Activated T-cell treated with anti-CD3 and anti-CD28 coated beads, Interleukin-2, amount 50 U/mL, for 4 hours (primary cell): Measurements from ENCODE around the gene POLD2. TPM values are rescaled to one million over a fixed set of nuclear protein-coding genes. Genes with fewer than 3 reads are reported as not detected.
A peak's percentile ranks its signal among the peaks of the same experiment; 100 is the strongest.

Experiments
- ATAC-seq, 2 donors: fragments of 200-7000 bp; cut with Tn5 transposase; one replicate each; pipeline ENCODE4 v1.10.0; 2021
- DNase-seq: peaks from one replicate; pipeline ENCODE4 v3.0.0-alpha.2; 2020
- H3K27me3 Mint-ChIP-seq: one replicate; pipeline ENCODE4 v1.8.0; 2021; ENCODE audit warnings: low read depth, mixed read lengths
- H3K36me3 Mint-ChIP-seq: one replicate; pipeline ENCODE4 v1.8.0; 2022; ENCODE audit warnings: mixed read lengths; ENCODE audit not compliant: insufficient read depth
- H3K4me1 Mint-ChIP-seq: one replicate; pipeline ENCODE4 v1.8.0; 2021; ENCODE audit warnings: low read depth, mixed read lengths
- H3K4me3 Mint-ChIP-seq: one replicate; pipeline ENCODE4 v1.8.0; 2021; ENCODE audit warnings: mild to moderate bottlenecking, moderate library complexity, mixed read lengths
- H3K9me3 Mint-ChIP-seq: one replicate; pipeline ENCODE4 v1.8.0; 2021; ENCODE audit warnings: mixed read lengths
- total RNA-seq, 3 donors: library from RNA; stranded (reverse); gene quantifications; one replicate each; pipeline ENCODE4 v1.2.1, GENCODE V29; 2021

The POLD2 gene
- total RNA-seq, 3 donors from 2014 or later = 336 to 373 (median 346) TPM

DNA sequence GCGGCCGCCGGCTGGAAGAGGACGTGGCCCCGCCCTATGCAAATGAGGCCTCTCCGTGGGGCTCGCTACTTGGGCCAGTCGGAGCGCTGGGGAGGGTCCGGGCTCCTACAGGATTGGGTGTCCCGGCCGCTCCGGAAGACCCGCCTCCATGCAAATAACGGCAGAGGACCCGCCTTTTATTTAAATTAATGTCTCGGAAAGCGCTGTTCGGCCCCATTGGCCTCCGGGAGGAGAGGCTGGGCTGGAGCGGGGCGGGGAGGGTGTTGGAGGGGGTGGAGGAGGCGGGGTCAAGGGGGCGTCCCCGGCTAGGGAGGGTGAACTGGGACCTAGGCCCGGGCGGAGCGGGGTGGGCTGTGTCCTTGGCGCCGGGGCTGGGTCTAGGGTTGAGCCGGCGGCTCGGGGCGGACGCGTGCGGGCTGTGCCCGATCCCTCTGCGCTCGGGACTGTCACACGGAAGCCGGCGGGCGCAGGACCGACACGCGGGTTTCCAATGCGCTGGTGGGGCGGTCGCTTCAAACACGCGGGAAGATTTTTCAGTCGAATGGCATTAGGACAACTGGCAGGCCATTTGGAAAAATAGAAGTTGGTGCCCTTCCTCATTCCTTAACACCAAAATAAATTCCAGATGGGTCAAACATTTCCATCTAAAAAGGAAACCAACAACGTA, 40.7 kb downstream of the POLD2 start:
- DNase-seq (peak; percentile 97), ATAC-seq (peak; percentile 95 to 97)
- H3K4me1 Mint-ChIP-seq = peaks cover 35% of the 10 kb centered on the region
- no peaks in the 10 kb centered on the region for H3K9me3 Mint-ChIP-seq
- no peaks in the 10 kb centered on the region for H3K27me3 Mint-ChIP-seq
- H3K4me3 Mint-ChIP-seq = peak overlapping the region; percentile 91
- peaks cover 10% of the 10 kb centered on the region for H3K36me3 Mint-ChIP-seq

DNA sequence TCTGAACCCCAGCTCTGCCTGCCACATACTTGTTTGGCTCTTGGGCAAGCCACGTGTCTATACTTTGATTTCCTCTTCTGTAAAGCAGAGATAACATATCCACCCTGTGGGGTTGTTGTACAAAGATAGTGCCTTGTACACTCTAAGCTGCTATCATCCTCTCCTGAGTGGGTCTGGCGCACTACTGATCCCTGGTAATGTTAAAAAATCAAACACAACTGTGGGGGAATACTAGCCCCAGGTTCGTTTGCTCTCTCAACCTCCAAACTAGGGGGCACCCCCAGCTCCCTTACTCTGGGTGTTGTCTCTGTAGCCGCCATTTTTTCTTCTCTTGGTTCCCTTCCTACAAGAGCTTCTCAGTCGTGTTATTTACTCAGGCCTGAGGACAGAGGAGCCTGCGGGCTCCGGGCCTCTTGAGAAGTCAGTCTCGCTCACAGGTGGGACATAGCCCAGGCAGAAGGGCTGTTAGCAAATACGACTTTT, 42.0 kb downstream of the POLD2 start:
- H3K9me3 Mint-ChIP-seq = no peaks in the 10 kb centered on the region
- H3K36me3 Mint-ChIP-seq = peaks cover 11% of the 10 kb centered on the region
- H3K4me1 Mint-ChIP-seq = peaks cover 37% of the 10 kb centered on the region
- DNase-seq (no peak), ATAC-seq (no peak)
- no peaks in the 10 kb centered on the region for H3K27me3 Mint-ChIP-seq
- peak overlapping the region; percentile 91 for H3K4me3 Mint-ChIP-seq

DNA sequence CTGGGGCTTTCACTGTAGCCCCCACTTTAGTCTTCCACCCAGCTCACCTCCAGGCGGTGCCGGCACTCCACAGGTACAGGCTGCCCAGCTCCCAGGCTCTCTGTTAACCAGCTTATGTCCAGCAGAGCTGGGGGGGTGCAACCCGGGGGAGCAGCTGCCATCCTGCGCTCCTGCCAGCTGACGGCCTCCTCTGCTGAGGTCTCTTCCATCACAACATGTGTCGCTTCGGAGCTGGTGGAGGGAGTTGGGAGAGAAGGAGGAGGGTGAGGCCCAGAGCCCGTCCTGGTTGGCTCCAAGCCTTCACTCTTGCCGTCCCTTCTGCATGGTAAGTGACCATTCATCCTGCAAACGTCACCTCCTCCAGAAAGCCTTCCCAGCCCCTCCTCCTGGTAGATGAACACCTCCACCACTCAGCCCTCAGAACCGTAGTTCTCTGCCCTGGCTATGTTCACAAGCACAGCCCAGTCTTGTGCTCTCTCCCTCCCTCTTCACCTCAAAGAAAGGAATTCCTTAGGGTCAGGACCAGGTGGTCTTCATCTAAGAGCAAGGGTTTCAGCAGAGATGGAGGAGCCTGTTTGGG, 42.6 kb downstream of the POLD2 start:
- Mint-ChIP-seq H3K36me3 (peaks cover 11% of the 10 kb centered on the region), H3K4me3 (peak overlapping the region; percentile 91), H3K27me3 (no peaks in the 10 kb centered on the region), H3K4me1 (peaks cover 37% of the 10 kb centered on the region), H3K9me3 (no peaks in the 10 kb centered on the region)
- no peak for ATAC-seq
- no peak for DNase-seq

DNA sequence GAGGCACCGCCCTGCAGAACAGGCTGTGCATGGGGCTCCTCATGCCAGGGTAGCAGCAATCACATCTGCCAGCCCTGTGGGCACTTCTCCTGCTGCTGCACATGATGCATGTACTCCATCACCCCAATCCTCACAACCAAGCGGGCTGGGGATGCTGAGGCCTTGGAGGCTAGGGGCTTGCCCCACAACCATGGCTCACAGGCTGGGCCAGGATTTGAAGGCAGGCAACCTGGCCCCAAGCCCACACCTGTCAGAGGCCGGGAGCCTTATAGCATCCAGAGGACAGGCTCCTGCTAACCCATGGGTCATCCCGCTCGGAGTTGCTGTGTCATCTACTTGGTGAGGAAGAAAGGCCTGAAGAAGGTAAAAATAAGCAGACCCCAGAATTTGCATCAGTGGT, 43.2 kb downstream of the POLD2 start:
- no peaks in the 10 kb centered on the region for H3K9me3 Mint-ChIP-seq
- DNase-seq (no peak), ATAC-seq (no peak)
- H3K4me1 Mint-ChIP-seq = peaks cover 37% of the 10 kb centered on the region
- no peaks in the 10 kb centered on the region for H3K27me3 Mint-ChIP-seq
- peaks cover 11% of the 10 kb centered on the region for H3K36me3 Mint-ChIP-seq
- H3K4me3 Mint-ChIP-seq = no peak overlapping the region

DNA sequence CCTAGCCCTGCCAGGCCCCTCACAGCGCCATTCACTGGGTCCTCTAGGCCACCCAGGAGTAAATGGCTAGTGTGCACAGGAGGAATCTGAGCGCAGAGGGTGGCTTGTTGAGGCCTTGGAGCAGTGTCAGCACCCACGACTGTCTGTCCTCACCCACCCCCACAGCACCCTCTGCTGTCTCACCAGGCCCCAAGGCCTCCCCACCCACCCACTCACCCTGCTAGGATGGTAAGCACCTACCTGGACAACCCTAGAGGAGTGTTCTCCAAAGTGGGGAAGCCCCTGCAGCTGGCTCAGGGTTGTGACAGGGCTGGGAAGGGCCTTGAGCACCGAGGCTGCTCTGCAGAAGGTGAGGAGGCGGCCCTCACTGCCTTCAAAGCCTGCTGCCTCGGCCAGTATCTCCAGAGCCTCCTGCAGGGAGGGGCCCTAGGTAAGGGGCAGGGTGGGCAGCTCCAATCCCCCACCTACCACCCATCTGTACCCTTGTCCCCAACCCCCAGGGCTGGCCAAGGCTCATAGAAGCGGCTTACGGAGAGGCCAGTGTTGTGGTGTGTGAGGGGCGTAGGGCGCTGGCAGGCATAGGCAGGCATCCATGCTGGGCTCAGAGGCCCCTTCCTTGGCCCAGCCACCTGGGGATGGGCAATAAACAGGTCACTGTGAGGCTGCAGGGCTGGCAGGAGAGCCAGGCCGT, 43.9 kb downstream of the POLD2 start:
- H3K27me3 Mint-ChIP-seq = no peaks in the 10 kb centered on the region
- no peaks in the 10 kb centered on the region for H3K9me3 Mint-ChIP-seq
- peaks cover 11% of the 10 kb centered on the region for H3K36me3 Mint-ChIP-seq
- ATAC-seq (no peak), DNase-seq (no peak)
- H3K4me1 Mint-ChIP-seq = peaks cover 37% of the 10 kb centered on the region
- H3K4me3 Mint-ChIP-seq = no peak overlapping the region

DNA sequence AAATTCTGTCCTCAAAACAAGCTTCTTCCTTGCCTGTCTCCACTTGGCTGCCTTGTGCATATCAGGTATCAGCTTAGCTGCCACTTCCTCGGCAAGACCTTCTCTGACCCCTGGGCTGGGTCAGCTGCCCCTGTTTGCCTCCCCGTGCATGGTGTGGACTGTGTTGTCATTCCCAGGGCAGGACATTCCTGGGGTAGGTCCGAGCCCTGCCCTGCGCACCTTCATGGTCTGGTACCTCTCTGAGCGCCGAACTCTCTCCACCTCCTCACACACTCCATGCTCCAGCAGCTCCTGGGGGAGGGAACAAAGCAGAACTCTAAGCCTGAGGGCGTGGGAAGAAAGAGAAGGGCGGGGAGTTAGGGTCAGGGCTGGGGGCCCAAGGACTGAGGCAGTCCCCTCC, 44.8 kb downstream of the POLD2 start:
- no peak for ATAC-seq
- Mint-ChIP-seq H3K4me1 (peaks cover 33% of the 10 kb centered on the region), H3K4me3 (no peak overlapping the region), H3K9me3 (no peaks in the 10 kb centered on the region), H3K36me3 (peaks cover 11% of the 10 kb centered on the region), H3K27me3 (no peaks in the 10 kb centered on the region)
- DNase-seq = no peak

DNA sequence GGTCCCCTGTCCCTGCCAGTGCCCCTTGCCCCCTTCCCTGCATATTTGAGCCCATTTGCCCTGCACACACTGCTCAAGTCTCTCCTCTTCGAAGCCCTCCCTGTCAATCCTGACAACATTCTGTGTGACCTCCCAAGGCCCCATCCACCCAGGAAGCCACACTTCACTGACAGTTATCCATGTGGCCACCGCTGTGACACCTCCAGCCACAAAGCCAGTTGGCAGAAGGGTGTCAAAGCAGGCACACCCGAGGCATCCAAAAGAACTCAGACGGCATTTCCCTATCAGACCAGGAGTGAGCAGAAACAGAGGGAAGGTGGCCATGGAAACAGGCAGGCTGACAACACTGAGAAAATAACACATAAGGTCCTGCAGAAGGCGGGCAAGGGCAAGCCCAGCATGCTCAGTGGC, 45.7 kb downstream of the POLD2 start:
- H3K27me3 Mint-ChIP-seq = no peaks in the 10 kb centered on the region
- no peak for DNase-seq
- H3K4me1 Mint-ChIP-seq = peaks cover 27% of the 10 kb centered on the region
- H3K9me3 Mint-ChIP-seq = no peaks in the 10 kb centered on the region
- peaks cover 14% of the 10 kb centered on the region for H3K36me3 Mint-ChIP-seq
- no peak for ATAC-seq
- no peak overlapping the region for H3K4me3 Mint-ChIP-seq

DNA sequence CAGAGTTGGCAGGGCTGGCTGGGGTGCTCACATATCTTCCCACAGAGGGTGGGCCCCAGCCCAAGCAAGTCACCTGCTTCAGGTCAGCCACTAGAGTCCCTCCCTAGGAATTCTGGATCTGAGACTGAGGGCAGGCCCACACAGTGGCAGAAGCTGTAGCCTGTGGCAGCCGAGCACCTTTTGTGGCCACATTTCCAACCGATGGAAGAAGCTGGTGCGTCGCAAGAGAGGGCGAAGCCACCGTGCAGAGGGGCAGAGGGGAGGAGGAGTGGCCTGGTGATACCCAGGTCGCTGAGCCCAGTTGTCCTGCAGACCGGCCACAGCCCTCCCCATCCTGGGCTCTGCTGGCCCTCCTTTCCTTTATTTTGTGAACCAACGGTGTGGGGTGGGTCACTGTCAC, 46.3 kb downstream of the POLD2 start:
- H3K36me3 Mint-ChIP-seq = peaks cover 17% of the 10 kb centered on the region
- H3K4me1 Mint-ChIP-seq = peaks cover 27% of the 10 kb centered on the region
- no peak overlapping the region for H3K4me3 Mint-ChIP-seq
- no peaks in the 10 kb centered on the region for H3K27me3 Mint-ChIP-seq
- H3K9me3 Mint-ChIP-seq = no peaks in the 10 kb centered on the region
- DNase-seq (no peak), ATAC-seq (no peak)

DNA sequence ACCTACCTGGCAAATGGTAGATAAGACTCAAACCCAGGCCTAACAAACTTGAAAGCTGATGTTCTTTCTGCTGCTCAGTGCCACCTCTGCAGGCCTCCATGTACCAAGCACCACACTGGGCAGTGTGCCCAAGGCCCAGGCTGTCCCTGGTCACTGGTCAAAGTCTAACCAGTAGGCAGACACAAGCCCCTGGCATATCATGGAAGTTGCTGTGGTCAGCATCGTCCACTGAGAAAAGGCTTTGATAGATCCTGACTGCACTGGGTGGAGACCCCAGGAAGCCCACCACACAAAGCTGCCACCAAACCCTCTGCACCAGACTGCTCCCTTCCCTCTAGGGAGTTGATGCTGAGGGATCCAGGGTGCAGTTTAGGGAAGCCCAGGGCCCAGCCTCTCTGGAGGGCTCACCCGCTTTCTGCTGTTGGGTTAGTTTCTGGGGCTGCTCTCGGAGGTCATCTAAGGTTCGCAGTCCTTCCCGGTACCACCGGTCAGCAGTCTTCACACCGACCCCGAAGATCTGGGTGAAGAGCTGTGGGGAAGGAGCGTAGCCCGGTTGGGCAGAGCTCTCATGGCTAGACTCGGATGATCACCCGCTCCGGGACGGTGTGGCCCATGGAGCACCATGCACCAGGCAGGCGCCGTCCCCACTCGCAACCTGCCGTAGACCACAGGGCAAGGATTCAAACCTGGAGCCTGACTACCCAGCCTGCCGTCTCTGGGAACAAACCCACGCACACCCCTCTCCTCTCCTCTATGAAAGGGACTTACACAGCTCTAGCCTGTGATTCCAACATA, 47.0 kb downstream of the POLD2 start:
- Mint-ChIP-seq H3K4me1 (peaks cover 22% of the 10 kb centered on the region), H3K36me3 (peaks cover 20% of the 10 kb centered on the region), H3K27me3 (no peaks in the 10 kb centered on the region), H3K4me3 (no peak overlapping the region), H3K9me3 (no peaks in the 10 kb centered on the region)
- ATAC-seq = no peak
- DNase-seq = no peak

DNA sequence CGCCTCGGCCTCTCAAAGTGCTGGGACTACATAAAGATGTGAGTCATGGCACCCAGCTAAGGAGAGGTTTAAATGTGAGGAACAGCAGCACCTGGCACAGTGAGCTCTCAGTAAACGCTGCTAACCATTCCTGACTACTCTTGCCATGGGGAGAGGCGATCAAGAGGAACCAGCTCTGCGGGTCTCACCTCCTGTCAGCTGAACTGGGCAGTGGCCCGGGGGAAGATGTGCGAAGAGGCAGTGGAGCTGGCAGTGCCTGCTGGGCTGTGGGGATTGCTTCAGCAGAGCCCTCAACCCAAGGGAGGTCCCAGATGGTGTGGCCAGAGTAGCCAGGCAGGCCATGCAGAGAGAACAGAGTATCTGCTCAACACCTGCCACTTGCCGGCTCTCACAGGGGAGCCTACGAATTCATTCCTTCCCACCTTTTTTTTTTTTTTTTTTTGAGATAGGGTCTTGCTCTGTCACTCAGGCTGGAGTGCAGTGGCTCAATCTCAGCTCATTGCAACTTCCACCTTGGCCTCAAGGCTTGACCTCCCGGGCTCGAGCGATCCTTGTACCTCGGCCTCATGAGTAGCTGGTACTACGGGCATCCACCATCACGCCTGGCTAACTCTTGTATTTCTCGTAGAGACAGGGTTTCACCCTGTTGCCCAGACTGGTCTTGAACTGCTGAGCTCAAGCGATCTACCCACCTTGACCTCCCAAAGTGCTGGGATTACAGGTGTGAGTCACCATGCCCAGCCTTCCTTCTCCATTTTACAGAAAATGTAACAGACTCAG, 47.9 kb downstream of the POLD2 start:
- DNase-seq (no peak), ATAC-seq (no peak)
- Mint-ChIP-seq H3K27me3 (no peaks in the 10 kb centered on the region), H3K9me3 (no peaks in the 10 kb centered on the region), H3K36me3 (peaks cover 18% of the 10 kb centered on the region), H3K4me1 (peaks cover 15% of the 10 kb centered on the region), H3K4me3 (no peak overlapping the region)

DNA sequence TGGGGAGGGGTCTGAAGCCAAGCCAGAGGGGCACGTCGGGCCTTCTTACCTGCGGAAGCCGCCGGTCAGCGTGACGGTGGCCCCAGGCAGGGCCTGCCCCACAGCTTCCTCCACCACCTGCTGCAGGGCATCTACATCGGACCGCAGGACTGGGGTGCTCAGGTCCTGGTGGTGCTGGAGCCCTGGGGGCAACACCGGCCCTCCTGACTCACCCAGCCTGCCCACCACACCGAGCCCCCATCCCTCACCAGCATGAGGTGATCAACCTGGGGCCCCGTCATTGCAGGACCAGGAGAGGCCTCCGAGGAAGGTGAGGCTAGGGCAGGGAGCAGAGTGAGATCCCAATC, 49.0 kb downstream of the POLD2 start:
- Mint-ChIP-seq H3K4me1 (peaks cover 10% of the 10 kb centered on the region), H3K9me3 (no peaks in the 10 kb centered on the region), H3K4me3 (no peak overlapping the region), H3K27me3 (no peaks in the 10 kb centered on the region), H3K36me3 (peaks cover 18% of the 10 kb centered on the region)
- DNase-seq = no peak
- ATAC-seq = no peak

DNA sequence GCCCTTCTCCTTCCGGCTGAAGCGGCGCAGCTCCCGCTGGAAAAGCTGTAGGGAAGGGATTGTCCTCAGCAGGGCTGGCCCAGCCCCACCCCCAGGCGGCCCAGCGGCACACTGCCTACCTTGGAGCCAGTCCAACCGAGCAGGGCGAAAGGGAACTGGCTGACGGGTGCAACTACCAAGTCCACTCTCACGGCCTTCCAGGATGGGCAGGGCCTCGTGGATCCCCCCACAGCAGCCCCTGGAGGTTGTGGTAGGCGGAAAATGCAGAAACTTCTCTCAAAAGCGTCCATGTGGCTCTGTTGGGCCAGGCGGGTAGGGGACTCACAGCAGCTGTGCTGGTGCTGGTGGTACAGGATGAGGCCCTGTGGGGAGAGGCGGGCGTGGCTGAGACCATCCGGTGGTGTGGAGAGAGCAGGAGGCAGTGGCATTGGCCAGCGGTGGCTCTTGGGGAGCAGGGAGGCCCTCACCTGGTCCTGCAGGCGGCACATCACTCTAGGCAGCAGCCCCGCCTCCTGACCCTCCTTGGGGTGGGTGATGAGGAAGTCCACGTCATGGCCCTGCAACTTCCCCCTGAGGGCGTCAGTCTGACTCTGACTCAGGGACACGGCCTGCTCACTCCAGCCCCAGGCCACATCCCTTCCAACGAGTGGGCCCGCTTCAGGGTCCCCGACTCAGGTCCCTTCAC, 49.5 kb downstream of the POLD2 start:
- Mint-ChIP-seq H3K4me1 (peaks cover 10% of the 10 kb centered on the region), H3K9me3 (no peaks in the 10 kb centered on the region), H3K4me3 (no peak overlapping the region), H3K36me3 (peaks cover 18% of the 10 kb centered on the region), H3K27me3 (no peaks in the 10 kb centered on the region)
- peak; percentile 82 to 88 for ATAC-seq
- peak; percentile 42 for DNase-seq

DNA sequence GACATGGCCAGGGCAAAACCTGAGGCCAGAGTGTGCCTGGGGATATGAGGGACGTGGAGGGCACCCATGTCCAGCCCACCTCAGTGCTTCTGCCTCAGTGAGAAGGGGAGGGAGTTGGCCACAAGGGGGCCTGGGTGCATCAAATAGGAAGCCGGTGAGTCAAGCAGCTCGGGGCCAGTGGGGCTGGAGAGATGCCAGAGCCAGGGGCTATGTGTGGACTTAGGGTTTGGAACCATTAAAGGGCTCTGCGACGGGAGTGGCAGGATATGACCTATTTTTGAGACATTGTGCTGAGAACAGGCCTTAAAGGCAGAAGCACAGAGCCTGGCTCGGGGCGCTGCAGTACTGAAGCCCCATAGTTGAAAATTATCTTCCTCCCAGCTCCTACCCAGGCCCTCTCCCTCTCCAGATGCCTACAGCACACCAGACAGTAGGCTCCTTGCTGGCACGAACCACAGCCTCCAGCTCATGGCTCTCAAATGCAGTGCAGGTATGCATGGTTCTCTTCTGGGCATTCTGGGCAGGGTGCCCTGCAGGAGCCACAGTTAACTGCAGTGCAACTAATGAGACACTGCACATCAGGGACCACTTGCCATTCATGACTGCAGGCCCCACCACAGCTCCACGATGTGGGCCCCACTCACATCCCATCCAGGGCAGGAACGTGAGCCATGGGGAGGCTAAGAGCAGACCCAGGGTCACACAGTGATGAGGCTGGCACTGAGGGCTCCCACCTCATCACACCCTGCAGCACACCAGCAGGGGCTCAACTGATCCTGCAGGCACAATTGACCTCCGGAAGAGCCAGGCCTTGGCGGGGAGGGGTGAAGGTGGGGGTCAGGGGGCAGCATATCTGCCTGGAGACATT, 50.8 kb downstream of the POLD2 start:
- no peaks in the 10 kb centered on the region for H3K9me3 Mint-ChIP-seq
- H3K4me3 Mint-ChIP-seq = no peak overlapping the region
- peaks cover 10% of the 10 kb centered on the region for H3K36me3 Mint-ChIP-seq
- peaks cover 2% of the 10 kb centered on the region for H3K4me1 Mint-ChIP-seq
- DNase-seq (peak; percentile 33), ATAC-seq (peak; percentile 41 to 53)
- no peaks in the 10 kb centered on the region for H3K27me3 Mint-ChIP-seq
